Measurements from ENCODE around the gene GULP1. TPM values are rescaled to one million over a fixed set of nuclear protein-coding genes. Genes with fewer than 3 reads are reported as not detected.

Gene GULP1
- total RNA-seq, 1 donor from 2014 or later: 2.6 TPM

DNA sequence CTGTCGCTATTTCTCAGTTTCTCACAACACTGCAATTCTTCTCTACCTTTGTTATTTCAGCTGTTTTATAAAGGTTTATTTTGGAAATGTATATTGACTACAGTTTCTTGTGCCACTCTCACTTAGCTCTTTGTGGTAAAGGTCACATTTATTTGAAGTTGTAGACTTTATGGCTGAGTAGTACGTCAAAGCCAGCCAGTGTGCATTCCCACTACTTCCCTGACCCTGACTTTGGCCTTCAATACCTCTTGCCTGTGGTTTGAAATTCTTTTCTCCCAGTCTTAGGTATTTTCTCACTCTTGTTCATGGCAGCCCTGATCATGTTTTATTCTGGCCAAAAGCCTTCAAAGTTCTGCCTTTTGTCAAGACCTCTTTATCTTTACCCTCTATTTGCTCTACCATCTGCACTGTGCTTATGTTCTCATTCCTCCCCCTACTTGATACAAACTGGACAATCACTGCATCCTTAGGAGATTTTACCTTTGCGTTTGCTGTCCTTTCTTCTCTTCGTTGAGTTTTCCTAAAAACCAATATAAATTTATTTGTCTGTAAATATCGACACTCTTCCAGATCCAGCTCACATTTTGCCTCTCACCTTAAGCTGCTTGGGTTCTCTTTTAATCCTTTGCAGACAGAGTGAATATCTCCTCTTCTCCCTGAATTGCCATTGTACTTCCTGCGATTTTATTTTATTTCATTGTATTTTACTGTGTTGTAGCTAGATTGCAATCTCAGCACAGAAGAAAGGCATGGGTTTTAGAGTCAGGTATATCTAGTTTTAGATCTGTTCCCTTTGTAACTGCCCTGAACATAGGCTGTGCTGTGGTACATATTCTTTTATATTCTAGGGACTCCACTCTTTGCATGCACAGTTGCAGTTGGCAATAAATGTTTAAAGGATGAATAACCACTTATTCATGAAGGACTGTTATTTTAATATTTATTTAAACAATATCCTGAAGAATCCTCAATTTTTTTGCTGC, 31.2 kb downstream of the GULP1 start:
- peak in 1 of 2 donors; percentile 70 for DNase-seq (ENCODE audit: low read depth in 2 of 2)

DNA sequence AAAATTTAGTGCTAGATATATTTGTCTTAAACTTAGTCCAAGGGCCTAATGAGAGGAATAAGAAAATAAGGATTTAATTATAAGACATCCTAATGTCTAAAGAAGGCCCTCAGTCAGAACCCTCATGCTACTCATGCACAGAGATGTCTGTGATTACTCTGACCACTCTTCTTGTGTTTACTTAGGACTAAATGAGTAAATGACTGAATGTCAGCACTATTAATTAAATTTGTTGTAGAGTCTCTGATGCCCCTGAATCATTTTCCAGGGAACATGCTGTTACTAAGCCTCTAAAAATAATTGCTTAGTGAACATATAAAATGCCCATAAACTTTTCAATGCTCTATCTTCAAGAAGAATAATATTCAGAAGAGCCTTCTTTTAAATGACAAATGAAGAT, 32.4 kb downstream of the GULP1 start:
- no peak for DNase-seq (ENCODE audit: low read depth in 2 of 2)

DNA sequence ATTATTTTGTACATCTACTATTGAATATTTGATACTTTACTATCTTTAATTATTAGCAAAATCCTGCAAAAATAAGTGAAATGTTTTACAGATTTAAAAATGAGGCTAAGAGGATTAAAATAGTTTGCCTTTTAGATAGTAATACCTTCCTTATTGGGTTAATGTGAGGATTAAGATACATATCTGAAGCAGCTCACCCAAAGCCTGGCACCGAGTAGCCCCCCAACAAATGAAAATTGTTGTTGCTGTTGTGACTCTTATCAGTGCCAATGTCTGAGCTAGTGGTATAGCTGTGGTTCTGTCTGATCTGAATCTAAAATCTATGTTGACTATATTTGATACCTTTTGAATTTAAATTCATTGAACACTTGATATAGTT, 34.6 kb downstream of the GULP1 start:
- no peak for DNase-seq (ENCODE audit: low read depth in 2 of 2)

GRCh38 chr2:188326669-188327301, 35.1 kb downstream of the GULP1 start:
- no peak for DNase-seq (ENCODE audit: low read depth in 2 of 2)

DNA sequence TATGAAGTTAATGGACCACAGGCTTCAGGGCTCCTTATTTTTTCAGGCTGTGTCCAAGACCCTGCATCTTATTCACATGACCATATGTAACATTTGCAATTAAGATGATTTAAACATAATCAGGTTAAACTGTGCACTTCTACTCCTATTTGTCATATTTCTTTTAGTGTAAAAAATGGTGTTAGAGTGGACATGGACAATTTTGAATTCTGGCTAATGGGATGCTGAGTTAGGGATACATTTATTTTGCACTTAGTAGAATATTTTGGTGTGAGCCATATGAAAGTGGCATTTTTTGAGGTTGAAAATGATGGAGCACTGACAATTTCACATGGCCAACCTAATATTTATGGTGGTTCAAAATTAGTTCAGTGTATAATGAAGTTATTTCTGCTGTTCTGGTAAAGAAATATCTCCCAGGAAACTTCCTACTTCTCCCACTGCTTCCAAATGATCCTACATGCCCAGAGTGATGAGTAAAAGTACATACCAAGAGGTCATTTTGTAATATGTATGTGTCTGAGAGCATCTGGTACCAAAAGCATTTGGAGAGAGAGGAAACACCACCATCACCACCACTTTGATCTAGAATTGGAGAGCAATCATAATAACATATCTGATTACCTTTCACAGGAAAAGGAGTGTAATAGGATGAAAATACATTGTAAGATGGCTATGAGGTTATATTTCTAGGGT, 36.0 kb downstream of the GULP1 start:
- no peak for DNase-seq (ENCODE audit: low read depth in 2 of 2)

GRCh38 chr2:188328419-188328818, 36.7 kb downstream of the GULP1 start:
- no peak for DNase-seq (ENCODE audit: low read depth in 2 of 2)

GRCh38 chr2:188330316-188331053, 38.8 kb downstream of the GULP1 start:
- no peak for DNase-seq (ENCODE audit: low read depth in 2 of 2)

DNA sequence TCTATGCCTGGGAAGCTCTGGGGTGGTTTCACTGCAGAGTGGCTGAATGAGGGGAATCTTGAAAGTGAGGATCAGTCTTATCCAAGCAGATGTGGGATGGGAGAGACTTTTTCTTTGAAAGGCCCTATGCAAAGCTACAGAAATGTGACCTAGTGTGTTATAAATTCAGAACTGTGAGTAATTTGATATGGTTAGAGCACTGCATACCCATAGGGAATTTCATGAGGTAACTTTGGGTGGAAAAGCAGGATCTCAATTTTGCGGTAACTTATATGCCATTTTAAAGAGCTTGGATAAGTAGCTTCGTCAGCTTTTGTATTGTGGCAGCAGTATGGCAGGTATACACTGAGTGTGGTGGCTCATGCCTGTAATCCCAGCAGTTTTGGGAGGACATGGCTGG, 40.9 kb downstream of the GULP1 start:
- DNase-seq (ENCODE audit: low read depth in 2 of 2): no peak

GRCh38 chr2:188333751-188334524, 42.3 kb downstream of the GULP1 start:
- DNase-seq (ENCODE audit: low read depth in 2 of 2): peak in 1 of 2 donors; percentile 11

GRCh38 chr2:188338463-188338862, 46.8 kb downstream of the GULP1 start:
- no peak for DNase-seq (ENCODE audit: low read depth in 2 of 2)

- DNase-seq (ENCODE audit: low read depth in 2 of 2): no peak
Observed at GRCh38 chr2:188340257-188340656, 48.6 kb downstream of the GULP1 start.

- DNase-seq (ENCODE audit: low read depth in 2 of 2): no peak
Observed at GRCh38 chr2:188345020-188345419, 53.3 kb downstream of the GULP1 start.

- no peak for DNase-seq (ENCODE audit: low read depth in 2 of 2)
Observed at GRCh38 chr2:188345426-188345825, 53.8 kb downstream of the GULP1 start.

DNA sequence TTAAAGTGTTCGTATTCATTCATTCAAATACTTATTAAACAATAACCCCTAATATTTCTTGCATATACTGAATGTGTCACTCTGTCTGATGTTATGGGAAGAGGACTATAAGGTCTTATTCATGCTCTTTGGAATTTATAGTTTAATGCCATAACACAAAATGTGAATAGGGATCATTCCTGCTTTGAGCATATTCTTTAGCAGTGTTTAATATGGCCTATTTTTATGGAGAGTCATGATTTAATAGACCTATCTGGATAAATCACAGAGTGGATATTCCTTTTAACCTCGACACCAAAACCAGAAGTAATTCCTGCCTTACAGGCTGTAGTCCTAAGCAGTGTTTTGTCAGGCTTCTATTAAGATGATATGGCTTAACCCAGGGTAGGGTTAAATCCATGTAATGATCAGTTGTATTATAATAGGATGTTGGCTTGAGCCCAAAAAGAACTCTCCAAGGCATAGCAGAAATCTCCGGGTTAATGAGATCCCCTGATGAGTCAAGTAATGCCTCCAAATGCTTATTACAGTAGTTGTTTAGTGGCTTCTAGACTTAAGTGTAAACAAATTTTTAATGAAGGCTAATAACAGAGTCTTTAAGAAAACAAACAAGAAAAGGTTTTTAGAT, 54.3 kb downstream of the GULP1 start:
- no peak for DNase-seq (ENCODE audit: low read depth in 2 of 2)

- DNase-seq (ENCODE audit: low read depth in 2 of 2): no peak
Observed at GRCh38 chr2:188349019-188349418, 57.3 kb downstream of the GULP1 start.

DNA sequence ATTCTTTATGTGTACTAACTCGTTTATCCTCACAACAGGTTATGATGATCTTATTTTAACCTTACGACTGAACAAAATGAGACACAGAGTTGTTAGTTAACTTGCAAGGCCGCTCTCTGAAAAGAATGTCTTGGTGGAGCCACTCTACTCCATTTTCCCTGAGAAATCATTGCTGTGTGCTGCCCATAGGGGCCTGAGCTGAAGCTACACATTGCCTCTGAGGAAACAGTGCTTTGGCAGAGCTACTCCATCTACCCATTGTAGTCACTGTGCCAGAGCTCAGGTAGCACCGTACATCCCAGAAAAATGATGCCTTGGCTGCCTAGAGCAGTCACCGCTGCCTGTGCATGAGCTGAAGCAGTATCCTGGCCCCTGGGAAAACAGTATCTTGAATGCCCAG, 61.6 kb downstream of the GULP1 start:
- no peak for DNase-seq (ENCODE audit: low read depth in 2 of 2)

DNA sequence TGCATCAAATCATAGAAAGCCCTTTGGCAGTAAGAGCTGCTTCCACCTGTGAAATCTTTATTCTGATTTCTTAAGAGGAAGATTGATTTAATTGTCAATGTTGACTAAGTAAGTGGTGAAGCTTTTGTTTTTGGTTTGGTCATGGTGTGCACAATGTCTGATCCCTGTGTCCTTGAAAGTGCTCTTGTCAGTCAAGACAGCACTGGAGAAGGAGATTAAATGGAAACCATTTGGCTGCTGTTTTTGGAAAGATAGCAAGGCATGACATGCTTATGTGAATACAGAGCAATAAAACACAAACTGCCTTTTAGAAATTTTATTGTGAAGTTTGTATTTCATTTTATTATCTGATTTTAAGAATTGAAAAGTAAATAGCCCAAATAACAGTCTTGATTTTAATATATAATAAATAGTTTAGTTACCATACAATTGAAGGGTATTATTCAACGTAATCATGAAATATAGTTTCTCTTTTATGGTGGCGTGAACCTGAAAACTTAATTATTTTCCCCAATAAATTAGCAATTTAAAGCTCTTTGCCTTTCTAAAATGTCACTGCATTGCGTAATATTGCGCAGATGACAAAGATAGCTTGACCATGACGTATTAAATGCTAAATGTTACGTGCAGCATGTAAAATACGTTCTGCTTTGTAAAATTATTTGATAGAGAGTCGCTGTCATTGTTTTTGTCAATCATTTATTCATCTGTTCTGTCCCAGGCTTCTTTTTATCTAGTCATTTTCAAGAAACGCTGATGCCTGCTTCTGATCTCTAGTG, 69.0 kb downstream of the GULP1 start:
- no peak for DNase-seq (ENCODE audit: low read depth in 2 of 2)

- no peak for DNase-seq (ENCODE audit: low read depth in 2 of 2)
Observed at GRCh38 chr2:188364033-188364630, 72.5 kb downstream of the GULP1 start.

GRCh38 chr2:188365058-188365641, 73.5 kb downstream of the GULP1 start:
- DNase-seq (ENCODE audit: low read depth in 2 of 2): no peak
